Chondrocyte (in vitro differentiated cells): Measurements from ENCODE around the gene KLHL5. TPM values are rescaled to one million over a fixed set of nuclear protein-coding genes. Genes with fewer than 3 reads are reported as not detected.

Experiments used
- DNase-seq: peaks from one replicate; pipeline ENCODE4 v3.0.0; 2021; ENCODE audit warnings: mixed read lengths, low spot score
- H3K27ac Mint-ChIP-seq: one replicate; pipeline ENCODE4 v1.8.0; 2021; ENCODE audit warnings: mild to moderate bottlenecking, moderate library complexity, mixed read lengths; ENCODE audit not compliant: unreplicated experiment
- H3K27me3 Mint-ChIP-seq: 2 replicates; pipeline ENCODE4 v1.8.0; 2021; ENCODE audit warnings: low read depth, mixed read lengths
- H3K36me3 Mint-ChIP-seq: 2 replicates; pipeline ENCODE4 v1.8.0; 2021; ENCODE audit warnings: low read depth, mixed read lengths
- H3K4me1 Mint-ChIP-seq: 2 replicates; pipeline ENCODE4 v1.8.0; 2021; ENCODE audit warnings: low read depth, mild to moderate bottlenecking, mixed read lengths
- H3K4me3 Mint-ChIP-seq: one replicate; pipeline ENCODE4 v1.8.0; 2021; ENCODE audit warnings: mild to moderate bottlenecking, moderate library complexity, mixed read lengths; ENCODE audit not compliant: unreplicated experiment
- H3K9me3 Mint-ChIP-seq: 2 replicates; pipeline ENCODE4 v1.8.0; 2021; ENCODE audit warnings: low read depth, mixed read lengths
- long read RNA-seq: library from polyadenylated mRNA; stranded (forward); transcript quantifications from one replicate; pipeline ENCODE4 v2.0.0, GENCODE V29; 2021
- total RNA-seq: library from RNA; stranded (reverse); gene quantifications from 3 replicates; pipeline ENCODE4 v1.2.1, GENCODE V29; 2021
- TF ChIP-seq, protein P1 (sequence below): fragments of 200-600 bp; sonication (generic); IDR thresholded peaks from 2 replicates; pipeline ENCODE4 v1.5.0; 2021; ENCODE audit warnings: antibody characterized with exemption, mild to moderate bottlenecking, moderate library complexity

Gene KLHL5
- total RNA-seq = 46.8 to 83.3 TPM (median 74.8 TPM) in 3 replicates
- long read RNA-seq, transcript KLHL5-201 (12 exons, 3,425 nt) = minor isoform, 17 of 190 reads
- long read RNA-seq, transcript KLHL5-205 (11 exons, 2,926 nt) = major isoform, 130 of 190 reads
- long read RNA-seq, partial matches to known transcripts = 17 of 190 reads
- long read RNA-seq, other reads (novel, unspliced or antisense) = 25 of 190 reads

- H3K4me1 Mint-ChIP-seq = peaks cover 19% of the 10 kb centered on the region
- H3K27ac Mint-ChIP-seq = peak within 1 kb of the TSS; percentile 52
- H3K9me3 Mint-ChIP-seq = no peaks in the 10 kb centered on the region
- H3K36me3 Mint-ChIP-seq = no peaks in the 10 kb centered on the region
- no peak for DNase-seq
- H3K27me3 Mint-ChIP-seq = no peaks in the 10 kb centered on the region
- TF ChIP-seq, protein P1, sequence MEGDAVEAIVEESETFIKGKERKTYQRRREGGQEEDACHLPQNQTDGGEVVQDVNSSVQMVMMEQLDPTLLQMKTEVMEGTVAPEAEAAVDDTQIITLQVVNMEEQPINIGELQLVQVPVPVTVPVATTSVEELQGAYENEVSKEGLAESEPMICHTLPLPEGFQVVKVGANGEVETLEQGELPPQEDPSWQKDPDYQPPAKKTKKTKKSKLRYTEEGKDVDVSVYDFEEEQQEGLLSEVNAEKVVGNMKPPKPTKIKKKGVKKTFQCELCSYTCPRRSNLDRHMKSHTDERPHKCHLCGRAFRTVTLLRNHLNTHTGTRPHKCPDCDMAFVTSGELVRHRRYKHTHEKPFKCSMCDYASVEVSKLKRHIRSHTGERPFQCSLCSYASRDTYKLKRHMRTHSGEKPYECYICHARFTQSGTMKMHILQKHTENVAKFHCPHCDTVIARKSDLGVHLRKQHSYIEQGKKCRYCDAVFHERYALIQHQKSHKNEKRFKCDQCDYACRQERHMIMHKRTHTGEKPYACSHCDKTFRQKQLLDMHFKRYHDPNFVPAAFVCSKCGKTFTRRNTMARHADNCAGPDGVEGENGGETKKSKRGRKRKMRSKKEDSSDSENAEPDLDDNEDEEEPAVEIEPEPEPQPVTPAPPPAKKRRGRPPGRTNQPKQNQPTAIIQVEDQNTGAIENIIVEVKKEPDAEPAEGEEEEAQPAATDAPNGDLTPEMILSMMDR = no peak
- peak within 1 kb of the TSS; percentile 10 for H3K4me3 Mint-ChIP-seq
Observed at GRCh38 chr4:39062094-39062769, at the start of gene KLHL5. KLHL5 (plus strand) TSS chr4:39062232; CDS start chr4:39062653, 421 bp downstream.

DNA sequence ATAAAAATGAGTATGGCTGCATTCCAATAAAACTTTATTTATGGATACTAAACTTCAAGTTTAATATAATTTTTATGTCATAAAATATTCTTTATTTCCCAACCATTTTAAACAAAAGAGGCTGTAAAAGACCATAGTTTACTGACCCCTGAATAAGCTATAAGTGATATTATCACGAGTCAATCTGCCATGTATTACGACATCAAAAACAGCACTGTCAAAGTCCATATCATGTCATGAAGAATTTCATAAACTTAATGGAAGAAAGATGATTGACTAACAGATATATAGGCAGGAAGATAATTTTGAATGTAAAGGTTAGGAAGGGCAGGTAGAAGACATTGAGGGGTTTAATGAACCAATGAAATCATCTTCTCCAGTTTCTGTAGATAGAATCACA is 48.0 kb upstream of the KLHL5 start:
- Mint-ChIP-seq H3K9me3 (peaks cover 28% of the 10 kb centered on the region), H3K27ac (no peak overlapping the region), H3K27me3 (no peaks in the 10 kb centered on the region), H3K4me3 (no peak overlapping the region), H3K36me3 (no peaks in the 10 kb centered on the region), H3K4me1 (no peaks in the 10 kb centered on the region)
- TF ChIP-seq, protein P1 = no peak
- DNase-seq = no peak

GRCh38 chr4:39020130-39020529 is 41.9 kb upstream of the KLHL5 start:
- no peak for DNase-seq
- TF ChIP-seq, protein P1 = no peak
- no peaks in the 10 kb centered on the region for H3K27me3 Mint-ChIP-seq
- peaks cover 13% of the 10 kb centered on the region for H3K4me1 Mint-ChIP-seq
- no peak overlapping the region for H3K27ac Mint-ChIP-seq
- H3K9me3 Mint-ChIP-seq = peaks cover 13% of the 10 kb centered on the region
- no peak overlapping the region for H3K4me3 Mint-ChIP-seq
- H3K36me3 Mint-ChIP-seq = no peaks in the 10 kb centered on the region

GRCh38 chr4:39021631-39022030 is 40.4 kb upstream of the KLHL5 start:
- peaks cover 5% of the 10 kb centered on the region for H3K9me3 Mint-ChIP-seq
- TF ChIP-seq, protein P1 = no peak
- no peak for DNase-seq
- peaks cover 22% of the 10 kb centered on the region for H3K4me1 Mint-ChIP-seq
- H3K36me3 Mint-ChIP-seq = no peaks in the 10 kb centered on the region
- H3K27ac Mint-ChIP-seq = no peak overlapping the region
- H3K27me3 Mint-ChIP-seq = no peaks in the 10 kb centered on the region
- no peak overlapping the region for H3K4me3 Mint-ChIP-seq

- Mint-ChIP-seq H3K4me3 (no peak overlapping the region), H3K4me1 (peaks cover 22% of the 10 kb centered on the region), H3K27ac (peak overlapping the region; percentile 23), H3K9me3 (peaks cover 5% of the 10 kb centered on the region), H3K36me3 (no peaks in the 10 kb centered on the region), H3K27me3 (no peaks in the 10 kb centered on the region)
- no peak for DNase-seq
- TF ChIP-seq, protein P1 = no peak
Observed at GRCh38 chr4:39022241-39022640, 39.8 kb upstream of the KLHL5 start.
